Measurements from ENCODE around the gene PLEKHM3. TPM values are rescaled to one million over a fixed set of nuclear protein-coding genes. Genes with fewer than 3 reads are reported as not detected.
"Not testable (repeated sequence)": the region's sequence is repeated elsewhere in the genome, so short reads cannot be mapped to it uniquely, and the experiment has no call there.

Gene PLEKHM3
- total RNA-seq, 1 donor from 2014 or later = 18.5 TPM

- DNase-seq = peak; percentile 34
These were observed 205.2 kb downstream of the PLEKHM3 start for GRCh38 chr2:207819839-207820784.

- DNase-seq = no peak
These were observed 206.1 kb downstream of the PLEKHM3 start for GRCh38 chr2:207819021-207819797.

GRCh38 chr2:207816546-207816945, 208.8 kb downstream of the PLEKHM3 start:
- no peak for DNase-seq

GRCh38 chr2:207815254-207815653, 210.1 kb downstream of the PLEKHM3 start:
- no peak for DNase-seq

GRCh38 chr2:207813942-207814341, 211.4 kb downstream of the PLEKHM3 start:
- DNase-seq = no peak

GRCh38 chr2:207813221-207813916, 212.0 kb downstream of the PLEKHM3 start:
- no peak for DNase-seq

- DNase-seq = no peak
These were observed 212.6 kb downstream of the PLEKHM3 start for GRCh38 chr2:207812726-207813080.

GRCh38 chr2:207812058-207812725, 213.1 kb downstream of the PLEKHM3 start:
- no peak for DNase-seq

GRCh38 chr2:207811658-207812057, 213.7 kb downstream of the PLEKHM3 start:
- not testable (repeated sequence) for DNase-seq

GRCh38 chr2:207810200-207810788, 215.0 kb downstream of the PLEKHM3 start:
- DNase-seq = no peak

- DNase-seq = no peak
These were observed 217.2 kb downstream of the PLEKHM3 start for GRCh38 chr2:207808119-207808518.

GRCh38 chr2:207807516-207807915, 217.8 kb downstream of the PLEKHM3 start:
- no peak for DNase-seq

- DNase-seq = peak; percentile 22
These were observed 219.6 kb downstream of the PLEKHM3 start for GRCh38 chr2:207805566-207806226.

GRCh38 chr2:207802650-207803049, 222.7 kb downstream of the PLEKHM3 start:
- no peak for DNase-seq

- no peak for DNase-seq
These were observed 224.1 kb downstream of the PLEKHM3 start for GRCh38 chr2:207801259-207801658.

- no peak for DNase-seq
These were observed 228.6 kb downstream of the PLEKHM3 start for GRCh38 chr2:207796585-207797350.

- peak; percentile 85 for DNase-seq
These were observed 233.0 kb downstream of the PLEKHM3 start for GRCh38 chr2:207792244-207792785.

- no peak for DNase-seq
These were observed 233.6 kb downstream of the PLEKHM3 start for GRCh38 chr2:207791579-207792243.

- DNase-seq = no peak
These were observed 234.4 kb downstream of the PLEKHM3 start for GRCh38 chr2:207790898-207791297.

GRCh38 chr2:207787800-207788199, 237.5 kb downstream of the PLEKHM3 start:
- no peak for DNase-seq

All from dermis blood vessel endothelial cell (primary cell).